NCI-H187 treated with DMSO at 0.1 percent for 48 hours (cell line): ENCODE measurements around the gene RHBDL1.

Experiments
- DNase-seq: peaks from one replicate; lab custom pipeline; 2025; lab: John Stamatoyannopoulos, UW

Gene RHBDL1

DNA sequence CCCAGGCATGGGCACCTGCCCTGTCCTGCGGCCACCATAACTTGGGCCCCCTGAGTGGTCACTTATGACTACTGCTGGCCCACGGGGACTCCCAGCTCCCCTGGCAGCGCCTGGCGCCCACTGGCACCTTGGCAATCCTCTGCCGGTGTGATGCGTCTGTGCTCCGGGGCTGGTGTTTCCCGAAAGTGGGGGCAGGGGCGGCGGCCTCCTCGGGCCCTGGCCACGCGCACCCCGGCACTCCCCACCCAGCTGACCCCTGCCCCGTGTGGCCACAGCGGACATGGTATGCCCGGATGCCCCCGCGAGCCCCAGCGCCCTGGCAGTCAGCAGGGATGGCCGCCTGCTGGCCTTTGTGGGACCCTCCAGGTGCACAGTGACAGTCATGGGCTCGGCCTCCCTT lies 18.0 kb upstream of the RHBDL1 start:
- no peak for DNase-seq

DNA sequence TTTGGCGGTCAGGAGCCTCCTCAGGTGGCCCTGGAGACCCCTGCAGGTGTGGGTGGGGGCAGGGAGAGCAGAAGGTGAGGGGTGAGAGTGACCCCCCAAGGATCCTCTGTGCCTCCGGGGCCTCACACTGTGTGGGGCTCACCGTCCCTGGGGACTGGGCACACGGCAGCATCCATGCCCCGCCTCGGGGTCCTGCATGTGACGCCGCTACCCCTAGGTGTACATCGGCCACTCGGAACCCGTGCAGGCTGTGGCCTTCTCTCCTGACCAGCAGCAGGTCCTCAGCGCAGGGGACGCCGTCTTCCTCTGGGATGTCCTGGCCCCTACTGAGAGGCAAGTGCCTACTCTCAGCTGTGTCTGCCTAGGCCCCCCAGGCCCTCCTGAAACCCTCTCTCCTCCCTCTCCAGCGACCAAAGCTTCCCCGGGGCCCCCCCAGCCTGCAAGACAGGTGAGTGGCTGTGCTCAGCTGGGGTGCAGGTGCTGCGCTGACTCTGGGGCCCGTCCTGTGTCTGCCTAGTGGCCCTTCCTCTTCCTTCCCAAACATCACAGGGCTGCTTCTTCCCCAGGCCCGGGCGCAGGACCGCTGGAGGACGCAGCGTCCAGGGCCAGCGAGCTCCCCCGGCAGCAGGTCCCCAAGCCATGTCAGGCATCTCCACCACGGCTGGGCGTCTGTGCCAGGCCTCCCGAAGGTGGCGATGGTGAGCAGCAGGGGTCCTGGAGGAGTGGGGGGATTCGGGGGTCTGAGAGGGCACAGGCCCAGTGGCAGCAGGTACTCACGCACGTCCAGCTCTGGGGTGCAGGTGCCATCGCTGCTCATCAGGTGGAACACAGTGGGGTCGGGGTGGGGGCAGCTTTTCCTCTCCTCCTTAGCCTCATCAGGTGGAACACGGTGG lies 16.5 kb upstream of the RHBDL1 start:
- DNase-seq, result no peak

DNA sequence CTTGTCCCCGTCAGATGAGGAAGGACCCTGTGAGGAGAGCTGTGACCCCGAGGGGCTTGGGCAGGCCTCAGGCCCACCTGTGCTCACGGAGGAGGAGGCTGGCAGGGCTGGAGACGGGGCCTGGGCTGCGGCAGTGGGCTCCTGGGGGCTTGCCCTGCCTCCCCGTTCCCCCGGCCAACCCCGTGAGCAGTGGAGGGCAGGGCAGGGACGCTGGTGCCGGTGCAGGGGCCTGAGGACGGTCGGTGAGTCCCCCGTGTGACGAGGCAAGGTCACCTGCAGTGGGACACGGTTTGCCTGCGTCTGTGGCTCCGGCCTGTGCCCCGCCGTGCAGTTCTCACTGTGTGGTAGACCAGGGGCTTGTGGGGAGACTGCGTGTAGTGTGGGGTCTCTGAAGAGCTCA lies 15.9 kb upstream of the RHBDL1 start:
- no peak for DNase-seq

DNA sequence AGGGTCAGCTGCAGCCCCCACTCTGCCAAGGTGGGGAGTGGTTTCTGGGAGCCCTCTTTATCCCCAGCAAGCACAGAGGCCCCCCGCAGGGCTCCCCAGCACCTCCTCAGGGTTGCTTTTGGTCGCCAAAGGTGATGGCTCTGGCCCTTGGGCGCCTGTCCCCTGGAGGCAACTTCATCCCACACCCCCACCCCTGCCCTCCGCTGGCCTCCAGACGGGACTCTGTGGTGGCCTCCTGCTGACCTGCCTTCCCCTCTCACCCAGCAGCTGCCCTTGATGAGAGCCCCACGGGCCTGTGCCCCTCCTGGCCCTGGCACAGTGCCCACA lies 15.4 kb upstream of the RHBDL1 start:
- DNase-seq, result no peak

DNA sequence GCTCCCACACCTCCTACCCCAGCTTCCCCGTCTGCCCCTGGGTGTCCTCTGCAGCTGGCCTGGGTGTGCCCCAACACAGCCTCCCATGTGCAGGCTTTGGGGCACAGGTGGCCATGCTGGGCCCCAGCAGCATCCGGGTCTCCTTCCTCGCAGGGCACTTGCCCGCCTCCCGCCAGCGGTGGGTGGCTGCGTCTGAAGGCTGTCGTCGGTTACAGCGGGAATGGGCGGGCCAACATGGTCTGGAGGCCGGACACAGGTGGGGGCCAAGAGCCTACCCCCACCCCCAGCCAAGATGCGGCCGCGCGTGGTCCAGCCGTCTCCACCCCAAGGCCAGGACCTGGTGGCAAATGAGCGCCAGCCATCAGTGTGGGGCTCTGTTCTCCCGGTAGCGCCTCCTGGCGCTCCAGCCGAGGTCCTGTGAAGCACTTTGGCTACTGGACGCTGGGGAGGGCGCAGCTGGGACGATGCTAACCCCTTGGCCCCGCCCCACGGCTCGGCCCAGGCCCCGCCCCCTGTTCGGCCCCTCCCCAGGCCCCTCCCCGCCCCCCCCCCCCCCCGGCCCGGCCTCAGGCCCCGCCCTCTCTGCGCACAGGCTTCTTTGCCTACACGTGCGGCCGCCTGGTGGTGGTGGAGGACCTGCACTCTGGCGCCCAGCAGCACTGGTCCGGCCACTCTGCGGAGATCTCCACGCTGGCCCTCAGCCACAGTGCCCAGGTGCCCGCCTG lies 14.8 kb upstream of the RHBDL1 start:
- DNase-seq, result peak; percentile 81

DNA sequence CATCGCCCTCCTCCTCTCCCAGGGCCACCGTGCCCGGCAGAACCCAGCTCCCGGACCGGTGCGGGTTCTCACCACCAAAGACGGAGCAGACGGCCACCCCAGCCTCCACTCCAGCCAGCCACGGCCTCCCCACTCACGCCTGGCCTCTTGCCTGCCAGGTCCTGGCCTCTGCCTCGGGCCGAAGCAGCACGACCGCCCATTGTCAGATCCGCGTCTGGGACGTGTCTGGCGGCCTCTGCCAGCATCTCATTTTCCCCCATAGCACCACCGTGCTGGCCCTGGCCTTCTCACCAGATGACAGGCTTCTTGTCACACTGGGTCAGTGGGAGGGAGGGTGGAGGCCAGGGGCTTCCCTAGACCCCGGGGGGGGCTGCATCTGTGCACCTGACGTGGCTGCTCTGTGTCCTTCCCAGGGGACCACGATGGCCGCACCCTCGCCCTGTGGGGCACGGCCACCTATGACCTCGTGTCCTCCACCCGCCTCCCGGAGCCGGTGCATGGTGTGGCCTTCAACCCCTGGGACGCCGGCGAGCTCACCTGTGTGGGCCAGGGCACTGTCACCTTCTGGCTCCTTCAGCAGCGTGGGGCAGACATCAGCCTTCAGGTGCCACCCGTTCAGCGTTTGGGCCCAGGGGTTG lies 14.2 kb upstream of the RHBDL1 start:
- DNase-seq, result no peak

DNA sequence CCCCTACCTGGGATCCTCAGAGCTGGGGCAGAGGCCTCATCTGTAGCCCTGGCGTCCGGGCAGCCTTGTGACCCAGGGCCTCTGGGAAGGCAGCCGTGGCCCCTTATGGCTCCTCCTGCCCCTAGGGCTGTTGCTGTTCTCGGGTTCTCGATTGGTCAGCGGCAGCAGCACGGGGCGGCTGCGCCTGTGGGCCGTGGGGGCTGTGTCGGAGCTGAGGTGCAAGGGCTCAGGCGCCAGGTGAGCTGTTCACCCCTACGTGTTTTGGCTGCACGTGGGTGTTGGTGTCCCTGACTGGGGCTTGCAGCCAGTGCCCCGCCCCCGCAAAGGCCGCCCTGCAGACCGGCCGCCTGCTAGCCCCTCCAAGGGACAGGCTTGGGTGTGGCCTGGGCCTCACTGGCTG lies 13.4 kb upstream of the RHBDL1 start:
- no peak for DNase-seq

DNA sequence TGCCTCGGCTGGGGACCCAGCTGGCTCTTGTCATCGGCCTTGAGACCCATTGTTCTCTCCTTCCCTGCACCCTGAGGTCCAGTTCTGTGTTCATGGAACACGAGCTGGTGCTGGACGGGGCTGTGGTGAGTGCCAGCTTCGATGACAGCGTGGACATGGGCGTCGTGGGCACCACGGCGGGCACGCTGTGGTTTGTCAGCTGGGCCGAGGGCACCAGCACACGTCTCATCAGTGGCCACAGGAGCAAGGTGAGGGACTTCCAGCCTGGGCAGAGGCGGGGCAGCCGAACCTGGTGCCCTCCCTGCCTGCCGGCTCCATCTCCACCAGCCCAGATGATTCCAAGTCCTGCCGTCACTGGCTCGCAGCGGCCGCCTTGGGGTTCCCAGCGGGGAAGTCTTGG lies 12.9 kb upstream of the RHBDL1 start:
- no peak for DNase-seq

DNA sequence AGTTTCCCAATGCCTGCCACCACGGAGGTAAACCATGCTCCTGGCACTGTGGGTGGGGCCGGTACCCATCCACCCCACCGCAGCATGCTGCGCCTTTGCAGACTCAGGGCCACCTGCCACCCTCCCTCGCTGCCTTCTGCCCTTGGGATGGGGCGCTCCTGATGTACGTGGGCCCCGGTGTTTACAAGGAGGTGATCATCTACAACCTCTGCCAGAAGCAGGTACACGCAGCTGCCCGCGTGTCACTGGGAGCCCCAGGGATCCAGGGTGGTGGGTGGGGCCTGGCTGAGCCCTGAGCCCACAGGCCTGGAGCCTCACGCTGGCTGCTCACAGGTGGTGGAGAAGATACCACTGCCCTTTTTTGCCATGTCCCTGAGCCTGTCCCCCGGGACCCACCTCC lies 8.9 kb upstream of the RHBDL1 start:
- no peak for DNase-seq

DNA sequence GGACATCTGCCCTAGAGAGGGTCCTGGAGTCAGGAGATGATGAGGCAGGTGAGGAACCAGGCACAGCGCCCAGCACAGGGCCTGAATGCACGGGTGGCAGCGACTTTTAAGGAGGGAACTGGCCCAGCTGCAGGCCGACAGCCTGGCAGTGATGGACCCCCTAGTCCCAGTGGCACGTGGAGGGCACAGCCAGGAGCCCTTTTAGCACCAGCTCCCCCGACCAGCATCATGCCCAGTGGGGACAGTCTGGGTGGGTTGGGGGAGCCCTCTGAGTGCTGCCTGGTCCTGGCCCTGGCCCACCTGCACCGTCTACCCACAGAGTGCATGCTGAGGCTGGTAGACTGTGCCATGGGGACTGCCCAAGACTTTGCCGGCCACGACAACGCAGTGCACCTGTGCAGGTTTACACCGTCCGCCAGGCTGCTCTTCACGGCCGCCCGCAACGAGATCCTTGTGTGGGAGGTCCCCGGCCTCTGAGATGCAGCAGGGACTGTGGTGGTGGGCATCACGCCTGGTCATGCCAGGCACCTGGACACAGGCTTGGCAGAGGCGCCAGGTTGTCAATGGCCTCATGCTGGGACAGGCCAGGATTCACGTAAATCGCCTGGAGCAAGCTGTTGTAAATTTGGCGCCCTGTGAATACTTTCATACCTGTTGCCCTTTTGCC lies 8.2 kb upstream of the RHBDL1 start:
- no peak for DNase-seq

DNA sequence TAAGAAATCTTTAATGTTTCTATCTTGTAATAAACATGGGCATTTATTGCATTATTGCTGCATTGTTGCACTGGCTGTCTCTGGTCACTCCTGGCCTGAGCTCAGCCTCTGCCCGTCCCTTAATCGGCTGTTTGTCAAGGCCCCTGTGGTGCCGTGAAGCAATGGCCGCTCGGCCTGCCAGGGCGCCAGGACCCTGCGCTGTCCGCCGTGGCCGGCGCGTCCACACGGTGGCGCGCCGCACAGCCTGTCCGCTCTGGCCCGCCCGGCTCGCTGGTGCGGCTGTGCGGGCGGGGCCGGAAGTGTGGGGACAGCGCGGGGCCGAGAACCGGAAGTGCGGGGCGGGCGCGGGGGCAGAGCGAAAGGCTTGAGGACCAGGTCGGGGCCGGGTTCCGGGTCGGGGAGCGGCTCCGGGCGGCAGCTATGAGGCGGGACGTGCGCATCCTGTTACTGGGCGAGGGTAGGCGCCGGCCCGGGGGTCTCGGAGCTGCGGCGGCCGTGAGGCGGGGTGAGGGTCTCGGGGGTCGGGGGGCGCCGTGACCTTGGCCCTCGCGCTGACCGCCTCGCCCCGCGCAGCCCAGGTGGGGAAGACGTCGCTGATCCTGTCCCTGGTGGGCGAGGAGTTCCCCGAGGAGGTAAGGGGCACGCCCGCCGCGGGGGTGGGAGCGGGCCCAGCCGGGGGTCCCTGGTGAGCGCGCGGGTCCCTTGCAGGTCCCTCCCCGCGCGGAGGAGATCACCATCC lies 7.5 kb upstream of the RHBDL1 start, which contains the start of gene RHOT2:
RHOT2 (plus strand) TSS at position 353 of the 739 bp plus-strand sequence; CDS start at position 421, 68 bp downstream.
- DNase-seq, result peak; percentile 83

DNA sequence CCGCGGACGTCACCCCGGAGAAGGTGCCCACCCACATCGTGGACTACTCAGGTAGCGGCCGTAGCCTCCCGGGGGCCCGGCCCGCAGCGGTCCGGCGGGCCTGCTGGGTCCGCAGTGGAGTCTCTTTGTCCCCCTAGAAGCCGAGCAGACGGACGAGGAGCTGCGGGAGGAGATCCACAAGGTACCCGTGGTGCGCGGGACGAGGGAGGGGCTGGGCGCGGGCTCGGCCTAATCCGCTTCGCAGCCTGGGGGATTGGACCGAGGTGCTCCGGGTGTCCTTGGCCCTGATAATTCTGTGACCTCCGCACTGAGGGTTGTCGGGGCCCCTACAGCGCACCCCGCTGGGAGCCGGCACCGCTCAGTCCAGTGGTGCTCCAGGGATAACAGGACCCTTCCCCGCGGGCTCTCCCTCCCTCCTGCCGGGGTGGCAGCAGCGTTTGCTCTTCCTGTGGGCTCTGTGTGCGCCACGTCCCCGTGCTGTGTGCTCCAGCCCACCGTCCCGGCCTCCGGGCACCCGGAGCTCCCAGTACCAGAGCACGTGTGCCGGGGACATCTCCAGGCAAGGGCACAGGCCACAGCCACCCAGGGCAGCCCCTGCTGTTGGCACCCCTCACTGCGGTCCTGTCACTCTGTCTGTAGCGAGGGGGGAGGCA lies 6.8 kb upstream of the RHBDL1 start:
- DNase-seq, result no peak

DNA sequence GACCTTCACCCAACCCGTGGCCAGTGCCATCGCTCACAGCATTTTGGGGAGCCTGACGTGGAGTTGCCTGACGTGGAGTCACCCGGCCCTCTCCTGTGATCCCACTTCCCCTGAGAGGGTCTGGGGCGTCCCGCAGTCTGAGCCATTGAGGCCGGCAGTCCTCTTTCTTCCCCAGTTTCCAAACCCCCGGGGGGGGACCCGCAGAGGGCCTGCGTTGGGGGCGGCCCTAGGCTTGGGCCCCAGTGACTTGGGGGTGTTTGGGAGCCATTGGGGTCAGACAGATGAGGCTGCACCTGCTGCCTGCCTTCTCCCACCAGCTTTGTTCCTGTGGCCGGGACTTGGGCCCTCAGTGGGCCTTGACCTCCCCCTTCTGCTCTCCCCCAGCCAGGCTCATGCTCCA lies 5.8 kb upstream of the RHBDL1 start:
- no peak for DNase-seq

DNA sequence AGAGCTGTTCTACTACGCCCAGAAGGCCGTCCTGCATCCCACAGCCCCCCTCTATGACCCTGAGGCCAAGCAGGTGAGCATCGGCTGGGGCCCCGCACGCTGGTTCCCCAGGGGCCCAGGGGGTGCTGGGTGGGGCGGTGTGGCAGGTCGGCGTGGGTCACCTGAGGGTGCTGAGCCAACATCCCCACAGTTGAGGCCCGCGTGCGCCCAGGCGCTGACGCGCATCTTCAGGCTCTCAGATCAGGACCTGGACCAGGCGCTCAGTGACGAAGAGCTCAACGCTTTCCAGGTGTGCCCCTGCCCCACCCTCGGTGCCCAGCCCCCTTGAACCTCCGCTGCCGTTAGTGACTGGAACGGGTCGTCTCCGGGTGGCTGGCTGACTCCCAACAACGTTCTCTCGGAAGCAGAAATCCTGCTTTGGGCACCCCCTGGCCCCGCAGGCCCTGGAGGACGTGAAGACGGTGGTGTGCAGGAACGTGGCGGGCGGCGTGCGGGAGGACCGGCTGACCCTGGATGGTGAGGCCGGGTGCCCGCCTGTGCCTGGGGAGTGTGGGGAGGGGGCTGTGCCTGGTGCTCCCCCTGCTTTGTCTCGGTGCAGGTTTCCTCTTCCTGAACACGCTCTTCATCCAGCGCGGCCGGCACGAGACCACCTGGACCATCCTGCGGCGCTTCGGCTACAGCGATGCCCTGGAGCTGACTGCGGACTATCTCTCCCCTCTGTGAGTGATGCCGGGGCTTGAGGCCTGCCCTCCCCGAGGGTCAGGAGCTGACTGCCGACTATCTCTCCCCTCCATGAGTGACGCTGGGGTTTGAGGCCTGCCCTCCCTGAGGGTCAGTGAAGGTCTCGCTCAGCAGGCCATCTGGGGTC lies 4.8 kb upstream of the RHBDL1 start:
- DNase-seq, result no peak

DNA sequence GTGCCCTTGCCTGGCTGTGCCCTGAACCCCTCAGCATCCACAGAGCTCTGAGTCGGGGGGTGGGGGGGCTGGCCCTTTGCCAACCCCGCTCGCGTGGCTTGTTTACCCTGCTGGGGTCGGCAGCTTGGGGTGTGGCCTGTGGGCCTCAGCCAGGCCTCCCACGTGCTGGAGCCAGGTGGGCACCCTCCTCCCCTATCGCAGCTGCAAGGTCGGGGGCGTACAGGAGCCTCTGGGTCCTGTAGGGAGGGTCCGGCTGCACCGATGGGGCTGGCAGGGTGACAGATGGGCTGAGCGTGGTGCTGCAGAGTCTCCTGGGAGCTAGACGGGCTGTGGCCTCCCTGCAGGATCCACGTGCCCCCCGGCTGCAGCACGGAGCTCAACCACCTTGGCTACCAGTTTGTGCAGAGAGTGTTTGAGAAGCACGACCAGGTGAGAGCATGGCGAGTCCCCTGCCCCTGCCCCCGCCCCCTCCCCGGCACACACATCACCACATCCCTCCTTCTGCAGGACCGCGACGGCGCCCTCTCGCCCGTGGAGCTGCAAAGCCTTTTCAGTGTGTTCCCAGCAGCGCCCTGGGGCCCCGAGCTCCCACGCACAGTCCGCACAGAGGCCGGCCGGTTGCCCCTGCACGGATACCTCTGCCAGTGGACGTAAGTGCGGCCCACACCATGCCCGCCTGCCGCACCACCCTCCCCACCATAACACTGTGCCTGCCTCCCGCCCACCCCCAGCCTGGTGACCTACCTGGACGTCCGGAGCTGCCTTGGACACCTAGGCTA lies 3.9 kb upstream of the RHBDL1 start:
- DNase-seq, result no peak

DNA sequence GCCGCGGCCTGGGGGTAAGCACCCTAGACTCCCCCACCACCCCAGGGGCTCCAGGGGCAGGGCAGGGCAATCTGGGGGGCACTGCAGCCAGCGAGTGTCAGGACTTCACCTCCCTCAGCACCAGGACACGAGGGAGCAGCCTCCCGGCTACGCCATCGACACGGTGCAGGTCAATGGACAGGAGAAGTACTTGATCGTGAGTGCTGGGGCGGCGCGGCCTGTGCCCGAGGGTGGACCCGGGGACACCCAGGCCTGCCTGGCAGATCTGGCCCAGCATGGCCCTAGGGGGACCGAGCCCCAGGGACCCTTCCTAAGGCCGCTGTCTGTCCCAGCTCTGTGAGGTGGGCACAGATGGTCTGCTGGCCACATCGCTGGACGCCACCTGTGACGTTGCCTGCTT lies 3.1 kb upstream of the RHBDL1 start:
- DNase-seq, result no peak

DNA sequence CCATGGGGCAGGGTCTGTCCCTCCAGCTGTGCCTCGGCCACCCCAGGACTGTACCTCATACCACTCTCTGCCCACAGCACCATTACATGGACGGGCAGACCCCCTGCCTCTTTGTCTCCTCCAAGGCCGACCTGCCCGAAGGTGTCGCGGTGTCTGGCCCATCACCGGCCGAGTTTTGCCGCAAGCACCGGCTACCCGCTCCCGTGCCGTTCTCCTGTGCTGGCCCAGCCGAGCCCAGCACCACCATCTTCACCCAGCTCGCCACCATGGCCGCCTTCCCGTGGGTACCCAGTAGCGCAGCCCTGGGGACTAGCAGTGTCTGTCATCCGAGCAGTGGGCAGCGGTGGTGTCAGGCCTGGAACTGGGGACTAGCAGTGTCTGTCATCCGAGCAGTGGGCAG lies 2.6 kb upstream of the RHBDL1 start:
- no peak for DNase-seq

DNA sequence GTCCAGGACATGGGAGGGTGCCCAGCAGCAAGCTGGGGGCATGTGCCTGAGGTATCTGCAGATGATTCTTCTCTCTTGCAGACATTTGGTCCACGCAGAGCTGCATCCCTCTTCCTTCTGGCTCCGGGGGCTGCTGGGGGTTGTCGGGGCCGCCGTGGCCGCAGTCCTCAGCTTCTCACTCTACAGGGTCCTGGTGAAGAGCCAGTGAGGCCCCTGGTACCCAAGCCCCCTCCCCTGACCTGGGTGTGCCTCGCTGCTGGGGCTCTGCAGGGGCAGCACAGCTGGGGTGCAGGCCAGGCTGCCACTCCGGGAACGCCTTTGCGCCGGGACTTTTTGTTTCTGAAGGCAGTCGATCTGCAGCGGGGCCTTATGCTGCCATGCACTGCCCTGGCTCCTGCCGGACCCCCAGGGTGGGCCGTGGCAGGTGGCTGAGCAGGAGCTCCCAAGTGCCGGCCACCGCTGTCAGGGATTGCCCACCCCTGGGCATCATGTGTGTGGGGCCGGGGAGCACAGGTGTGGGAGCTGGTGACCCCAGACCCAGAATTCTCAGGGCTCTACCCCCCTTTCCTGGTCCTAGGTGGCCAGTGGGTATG lies 2.0 kb upstream of the RHBDL1 start:
- DNase-seq, result no peak
